Endothelial cell of umbilical vein (primary cell): ENCODE results near the gene SDE2. TPM values are rescaled to one million over a fixed set of nuclear protein-coding genes. Genes with fewer than 3 reads are reported as not detected.
A peak's percentile ranks its signal among the peaks of the same experiment; 100 is the strongest.

Experiments used
- BruUV-seq: library from RNA; stranded (reverse); fragments of 400-500 nt; replicated peaks from 2 replicates; lab custom pipeline; 2021; lab: Mats Ljungman, UMichigan
- CTCF ChIA-PET: fragments of 300-600, 350-600 bp; sonication (Branson Sonifier 250); formaldehyde crosslinking; loops from one replicate; lab custom pipeline; 2021; ENCODE audit warnings: antibody characterized with exemption, inconsistent platforms; lab: Charles Lee
- POLR2A ChIA-PET: fragments of 300-600, 350-600 bp; sonication (Branson Sonifier 250); formaldehyde crosslinking; loops from one replicate; lab custom pipeline; 2021; ENCODE audit warnings: antibody characterized with exemption, inconsistent platforms; lab: Charles Lee
- DNase-seq: peaks from one replicate; pipeline ENCODE4 v3.0.0-alpha.2; 2011; ENCODE audit warnings: low read depth, low spot score
- FAIRE-seq: peaks from 2 replicates; lab custom pipeline; 2011; peaks lifted over from hg19 to GRCh38; lab: Jason Lieb, UNC
- H2AFZ ChIP-seq: 2 replicates; pipeline ENCODE4 v1.6.0; 2012; ENCODE audit warnings: low read depth, low read length, control low read depth, inconsistent platforms
- H3K27ac ChIP-seq: 2 replicates; pipeline ENCODE4 v1.5.1; 2011; ENCODE audit warnings: low read depth, mild to moderate bottlenecking, control low read depth, low read length, moderate library complexity; ENCODE audit not compliant: insufficient read depth
- H3K27me3 ChIP-seq, 2 experiments: 2 replicates each; pipeline versions ENCODE4 v1.6.0 to v1.6.1; 2011; ENCODE audit warnings: low read length in 2 of 2, mixed read lengths in 1 of 2; ENCODE audit not compliant: control insufficient read depth in 2 of 2, insufficient read depth in 2 of 2
- H3K36me3 ChIP-seq, 2 experiments: 2 replicates in 1 of 2; 3 replicates in 1 of 2; pipeline ENCODE4 v1.5.1; 2011; ENCODE audit warnings: low read length in 2 of 2, mild to moderate bottlenecking in 1 of 2, moderate library complexity in 1 of 2; ENCODE audit not compliant: control insufficient read depth in 2 of 2, insufficient read depth in 2 of 2; ENCODE audit errors: extremely low read depth in 1 of 2
- H3K4me1 ChIP-seq: 3 replicates; pipeline ENCODE4 v1.5.1; 2011; ENCODE audit warnings: mild to moderate bottlenecking, low read length; ENCODE audit not compliant: control insufficient read depth, insufficient read depth; ENCODE audit errors: extremely low read depth
- H3K4me2 ChIP-seq: 2 replicates; pipeline ENCODE4 v1.6.1; 2011; ENCODE audit warnings: low read length, control low read depth, mixed read lengths; ENCODE audit not compliant: insufficient read depth
- H3K4me3 ChIP-seq, 3 experiments: fragments of 200-600 bp in 1 of 3; sonication (generic), shearing (Covaris generic) in 1 of 3; replicated peaks in 1 of 3; 2 replicates each; pipeline ENCODE4 v1.5.1; 2011 to 2016; ENCODE audit warnings: control low read depth in 3 of 3, low read length in 3 of 3, mild to moderate bottlenecking in 2 of 3, inconsistent platforms in 1 of 3, low read depth in 1 of 3, moderate library complexity in 1 of 3; ENCODE audit not compliant: insufficient read depth in 1 of 3
- H3K79me2 ChIP-seq: 2 replicates; pipeline ENCODE4 v1.6.0; 2012; ENCODE audit warnings: low read length, inconsistent platforms; ENCODE audit not compliant: control insufficient read depth, insufficient read depth
- H3K9ac ChIP-seq: replicated peaks from 2 replicates; pipeline ENCODE3; 2011; ENCODE audit warnings: low read length, control low read depth; ENCODE audit not compliant: insufficient read depth; ENCODE audit errors: extremely low read depth
- H3K9me1 ChIP-seq: replicated peaks from 3 replicates; pipeline ENCODE4 v1.6.0; 2011; ENCODE audit warnings: mild to moderate bottlenecking, low read length; ENCODE audit not compliant: control insufficient read depth, insufficient read depth; ENCODE audit errors: extremely low read depth
- H3K9me3 ChIP-seq: replicated peaks from 2 replicates; pipeline ENCODE4 v1.5.1; 2012; ENCODE audit warnings: low read length, inconsistent platforms; ENCODE audit not compliant: control insufficient read depth, insufficient read depth
- H4K20me1 ChIP-seq: replicated peaks from 2 replicates; pipeline ENCODE3; 2011; ENCODE audit warnings: mild to moderate bottlenecking, low read length; ENCODE audit not compliant: control insufficient read depth, insufficient read depth; ENCODE audit errors: extremely low read depth
- CTCF ChIP-seq, 2 donors: IDR thresholded peaks; 1 replicate in 1 of 2; 2 replicates in 1 of 2; pipeline ENCODE4 v1.5.1; 2011; ENCODE audit warnings: low read length in 2 of 2, mild to moderate bottlenecking in 2 of 2, moderate library complexity in 2 of 2, control low read depth in 1 of 2, inconsistent platforms in 1 of 2, low read depth in 1 of 2; ENCODE audit not compliant: insufficient read depth in 1 of 2; ENCODE audit errors: extremely low read depth in 1 of 2
- EZH2 ChIP-seq: IDR thresholded peaks from 2 replicates; pipeline ENCODE4 v1.6.1; 2012; ENCODE audit warnings: borderline replicate concordance, low read depth, mild to moderate bottlenecking, moderate library complexity, low read length, inconsistent platforms; ENCODE audit not compliant: severe bottlenecking
- FOS ChIP-seq: IDR thresholded peaks from 2 replicates; pipeline ENCODE4 v1.6.1; 2011; ENCODE audit warnings: mild to moderate bottlenecking, low read length, moderate library complexity, borderline replicate concordance; ENCODE audit not compliant: insufficient read depth
- GATA2 ChIP-seq: IDR thresholded peaks from 2 replicates; pipeline ENCODE4 v1.7.0; 2011; ENCODE audit warnings: low read depth, mild to moderate bottlenecking, moderate library complexity, mixed read lengths, low read length; ENCODE audit not compliant: insufficient read length, insufficient read depth
- JUN ChIP-seq: IDR thresholded peaks from 2 replicates; pipeline ENCODE4 v1.6.1; 2011; ENCODE audit warnings: borderline replicate concordance, low read depth; ENCODE audit not compliant: insufficient read length, insufficient read depth
- MAX ChIP-seq: IDR thresholded peaks from 2 replicates; pipeline ENCODE4 v1.6.1; 2011; ENCODE audit not compliant: insufficient read depth, insufficient read length
- MYC ChIP-seq: IDR thresholded peaks from one replicate; pipeline ENCODE4 v1.6.1; 2011; ENCODE audit warnings: mild to moderate bottlenecking, low read depth, low read length
- POLR2A ChIP-seq: IDR thresholded peaks from 2 replicates; pipeline ENCODE4 v1.6.1; 2012; ENCODE audit warnings: low read depth, mild to moderate bottlenecking, control low read depth, low read length
- POLR2AphosphoS5 ChIP-seq: IDR thresholded peaks from 2 replicates; pipeline ENCODE4 v1.6.1; 2012; ENCODE audit warnings: low read depth, mild to moderate bottlenecking, control low read depth, low read length, moderate library complexity; ENCODE audit not compliant: insufficient read depth
- dilution Hi-C: fragments of 300-500 bp; cut with MboI; formaldehyde crosslinking; loops from one replicate; pipeline ENCODE4 v1.15.0; 2019; ENCODE audit warnings: low sequenced_read_pairs; ENCODE audit not compliant: extremely low pct_ligation_motif_present
- intact Hi-C: fragments of 100-400 bp; cut with micrococcal nuclease; formaldehyde crosslinking; loops from one replicate; pipeline ENCODE4 v1.10.0; 2022
- polyA plus RNA-seq, 4 experiments: library from polyadenylated mRNA; depleted of rRNA in 3 of 4; stranded (reverse) in 3 of 4; unstranded in 1 of 4; fragments of >200 nt; gene quantifications; 2 replicates each; pipeline versions ENCODE4 v1.2.1 to v1.2.3, GENCODE V29; 2011 to 2012; ENCODE audit warnings: missing spikeins in 1 of 4
- total RNA-seq: library from RNA; stranded (reverse); gene quantifications from 2 replicates; pipeline ENCODE4 v1.2.3, GENCODE V29; 2021

The SDE2 gene
- total and polyA plus RNA-seq, 2 donors (not counting 3 experiments of a cell fraction or from before 2014, with no cell fraction given): 11.9 to 16.1 TPM

- TF ChIP-seq POLR2AphosphoS5 (no peak), CTCF (IDR thresholded peaks at IDR 0.05; ENCODE audit: extremely low read depth in 1 of 2, insufficient read depth in 1 of 2, low read depth in 1 of 2, low read length in 2 of 2) (no peak), EZH2 (no peak), MYC (no peak), MAX (no peak), JUN (no peak), FOS (no peak), GATA2 (no peak), POLR2A (no peak)
- Histone ChIP-seq H3K4me3 (no peak overlapping the region), H3K9me1 (no peaks in the 10 kb centered on the region), H3K4me1 (peaks cover 33% of the 10 kb centered on the region), H4K20me1 (no peaks in the 10 kb centered on the region), H3K9me3 (no peaks in the 10 kb centered on the region), H3K36me3 (peaks cover 3 to 7% of the 10 kb centered on the region in 2 experiments), H3K4me2 (peak overlapping the region; percentile 63), H3K27me3 (no peaks in the 10 kb centered on the region), H3K9ac (no peak overlapping the region), H2AFZ (no peak overlapping the region), H3K79me2 (peaks cover 48% of the 10 kb centered on the region), H3K27ac (peak overlapping the region; percentile 51)
- POLR2A ChIA-PET: interaction anchor here (0.6 to 1.4 kb wide), 3 partner anchors 10 to 66 kb away, joined by 3 to 7 read pairs (median 3); partner anchors contain the start of gene H3-3A
- BruUV-seq: no TSS peak
- no peak for DNase-seq
- CTCF ChIA-PET: interaction anchor here (1.1 to 4.3 kb wide), 6 partner anchors 8 to 69 kb away, joined by 3 to 27 read pairs (median 6); partner anchors contain the start of gene H3-3A
- dilution Hi-C loops: no loop called here
- intact Hi-C loops: loop anchor here (5.0 kb wide), 1 partner anchor 191 kb away; the partner anchor contains the start of gene ACBD3
- no peak for FAIRE-seq
These were observed 3.0 kb downstream of the SDE2 start for GRCh38 chr1:225995919-225996864.
